HG03025 (cell line): ENCODE results near the gene CRELD2.

Source experiments
- ATAC-seq: cut with Tn5 transposase; IDR thresholded peaks from one replicate; pipeline ENCODE4 v1.9.1; 2021; ENCODE audit warnings: mild to moderate bottlenecking, moderate library complexity; ENCODE audit not compliant: unreplicated experiment, low FRiP score

The CRELD2 gene

GRCh38 chr22:49909476-49910205 lies 8.8 kb upstream of the CRELD2 start:
- no peak for ATAC-seq

DNA sequence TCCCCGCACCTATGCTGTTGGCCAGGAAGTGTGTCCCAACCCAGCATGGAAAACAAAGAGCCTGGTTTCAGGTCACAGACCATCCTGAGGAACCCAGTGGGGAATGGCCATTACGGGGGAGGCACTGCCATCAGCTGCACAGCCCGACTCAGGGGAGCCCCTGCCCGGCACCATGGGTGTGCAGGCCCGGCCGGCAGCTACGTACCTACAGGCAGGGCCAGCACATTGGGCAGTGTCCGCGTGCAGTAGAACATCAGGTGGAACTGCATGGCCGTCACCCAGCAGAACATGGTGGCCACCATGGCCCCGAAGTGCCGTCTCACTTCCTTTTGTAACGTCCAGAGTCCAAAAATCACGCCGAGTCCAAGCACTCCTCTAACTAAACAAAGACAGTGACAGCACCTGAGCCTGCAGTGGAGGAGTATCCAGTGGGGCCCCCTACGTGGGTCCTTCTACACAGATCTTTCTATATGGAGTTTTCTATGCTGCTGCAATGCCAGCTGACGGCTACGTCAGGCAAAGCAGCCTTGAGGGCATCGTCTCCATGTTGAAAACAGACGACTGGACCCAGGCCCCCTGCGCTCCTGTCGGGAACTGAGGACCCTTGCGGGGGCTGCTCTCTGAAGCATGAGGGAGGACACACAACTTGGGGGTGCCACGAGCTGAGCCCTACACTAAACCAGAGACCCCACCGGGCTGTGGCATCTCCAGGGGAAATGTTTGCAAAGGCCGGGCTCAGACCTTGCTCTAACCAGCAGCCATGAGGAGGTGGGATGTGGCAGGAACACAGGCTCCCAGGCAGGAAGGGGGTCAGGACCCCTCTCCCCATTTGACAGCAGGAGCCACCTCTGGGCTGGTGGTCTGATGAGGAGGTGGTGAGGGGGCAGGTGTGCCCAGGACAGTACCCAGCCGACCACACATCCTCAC lies 7.9 kb upstream of the CRELD2 start:
- ATAC-seq = no peak

- no peak for ATAC-seq
Observed at GRCh38 chr22:49911881-49912625, 6.4 kb upstream of the CRELD2 start.

DNA sequence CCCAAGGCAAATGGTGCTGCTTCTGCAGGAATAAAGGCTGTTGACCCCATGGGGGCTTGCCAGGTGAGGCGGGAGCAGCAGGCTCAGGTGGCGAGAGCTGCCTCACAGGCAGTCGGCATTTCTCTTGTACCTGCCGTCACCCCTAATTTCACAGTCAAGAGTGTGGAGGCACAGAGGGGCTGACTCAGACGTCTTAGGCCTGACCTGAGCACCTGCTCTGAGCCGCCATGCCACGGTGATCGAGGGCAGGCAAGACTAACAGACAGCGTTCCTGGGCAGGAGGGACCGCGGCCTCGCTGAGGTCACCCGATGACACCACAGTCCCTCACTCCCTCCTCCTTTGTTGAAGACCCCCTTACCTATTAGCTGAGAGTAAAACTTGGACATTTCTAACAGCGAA lies 5.4 kb upstream of the CRELD2 start:
- ATAC-seq = no peak

- no peak for ATAC-seq
Observed at GRCh38 chr22:49913446-49913845, 5.0 kb upstream of the CRELD2 start.

GRCh38 chr22:49914256-49914655 lies 4.2 kb upstream of the CRELD2 start:
- ATAC-seq = no peak

DNA sequence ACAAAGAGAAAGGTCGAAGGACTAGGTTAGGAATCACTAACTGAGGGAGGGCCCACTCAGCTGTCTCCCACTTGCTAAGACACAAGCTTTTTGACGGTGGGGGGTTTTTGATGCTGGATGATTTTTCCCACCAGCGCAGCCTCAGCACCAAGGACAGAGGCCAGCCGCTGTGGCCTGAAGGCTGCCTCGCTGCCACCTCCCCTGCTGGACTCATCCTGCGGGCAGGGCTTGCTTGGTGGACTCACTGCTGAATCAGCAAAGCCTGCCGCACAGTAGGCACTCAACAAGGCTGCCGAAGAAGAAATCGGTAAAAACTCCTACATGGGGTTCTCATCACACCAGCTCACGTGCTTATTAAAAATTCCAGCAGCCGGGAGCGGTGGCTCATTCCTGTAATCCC lies 2.8 kb upstream of the CRELD2 start:
- ATAC-seq = no peak

- no peak for ATAC-seq
Observed at GRCh38 chr22:49916831-49917230, 1.6 kb upstream of the CRELD2 start.

DNA sequence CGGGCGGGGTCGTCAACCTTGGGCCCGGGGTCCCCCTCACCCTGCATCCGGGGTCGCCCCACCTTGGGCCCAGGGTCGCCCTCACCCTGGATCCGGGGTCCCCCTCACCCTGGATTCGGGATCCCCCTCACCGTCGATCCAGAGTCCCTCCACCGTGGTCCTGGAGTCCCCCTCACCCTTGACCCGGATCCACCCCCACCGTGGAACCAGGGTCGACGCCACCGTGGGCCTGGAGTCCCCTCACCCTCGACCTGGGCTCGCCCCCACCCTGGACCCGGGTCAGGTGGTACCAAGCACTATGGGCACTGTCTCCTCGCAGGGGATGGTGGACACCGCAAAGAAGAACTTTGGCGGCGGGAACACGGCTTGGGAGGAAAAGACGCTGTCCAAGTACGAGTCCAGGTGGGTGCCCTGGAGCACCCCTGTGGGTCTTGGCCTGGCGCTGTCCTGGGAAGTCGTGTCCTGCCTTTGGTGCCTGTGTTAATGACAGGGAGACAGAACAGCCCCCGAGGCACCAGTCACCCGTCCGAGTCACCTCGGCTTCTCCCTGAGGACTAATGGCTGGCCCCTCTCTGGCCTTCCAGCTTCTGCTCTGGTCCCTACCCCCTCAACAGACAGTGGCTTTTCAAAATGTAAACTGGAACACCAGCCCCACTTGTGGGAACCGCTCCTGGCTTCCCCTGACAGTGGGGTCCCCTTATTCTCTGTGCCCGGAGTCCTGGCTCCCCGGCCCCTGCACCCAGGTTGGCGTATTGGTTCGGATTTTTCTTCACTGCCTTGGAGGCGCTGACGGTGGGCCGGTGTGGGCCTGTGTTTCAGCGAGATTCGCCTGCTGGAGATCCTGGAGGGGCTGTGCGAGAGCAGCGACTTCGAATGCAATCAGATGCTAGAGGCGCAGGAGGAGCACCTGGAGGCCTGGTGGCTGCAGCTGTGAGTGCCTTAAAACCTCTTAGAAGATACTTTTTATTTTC lies 762 bp downstream of the CRELD2 start:
- no peak for ATAC-seq

DNA sequence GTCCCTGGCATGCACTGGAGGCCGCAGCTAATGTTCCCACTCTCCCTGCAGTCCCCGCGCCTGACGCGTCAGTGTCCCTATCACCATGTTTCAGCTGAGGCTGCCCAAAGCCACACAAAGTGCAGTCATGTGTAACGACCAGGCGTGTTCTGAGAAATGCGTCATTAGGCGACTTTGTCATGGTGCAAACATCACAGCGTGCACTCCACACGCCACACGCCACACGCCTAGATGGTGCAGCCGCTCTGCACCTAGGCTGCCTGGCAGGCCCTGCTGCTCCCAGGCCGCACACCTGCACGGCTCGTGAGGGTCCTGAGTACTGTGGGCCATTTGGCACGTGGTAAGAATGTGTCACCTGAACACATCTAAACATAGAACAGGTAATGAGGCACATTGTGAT lies 2.4 kb downstream of the CRELD2 start:
- no peak for ATAC-seq

DNA sequence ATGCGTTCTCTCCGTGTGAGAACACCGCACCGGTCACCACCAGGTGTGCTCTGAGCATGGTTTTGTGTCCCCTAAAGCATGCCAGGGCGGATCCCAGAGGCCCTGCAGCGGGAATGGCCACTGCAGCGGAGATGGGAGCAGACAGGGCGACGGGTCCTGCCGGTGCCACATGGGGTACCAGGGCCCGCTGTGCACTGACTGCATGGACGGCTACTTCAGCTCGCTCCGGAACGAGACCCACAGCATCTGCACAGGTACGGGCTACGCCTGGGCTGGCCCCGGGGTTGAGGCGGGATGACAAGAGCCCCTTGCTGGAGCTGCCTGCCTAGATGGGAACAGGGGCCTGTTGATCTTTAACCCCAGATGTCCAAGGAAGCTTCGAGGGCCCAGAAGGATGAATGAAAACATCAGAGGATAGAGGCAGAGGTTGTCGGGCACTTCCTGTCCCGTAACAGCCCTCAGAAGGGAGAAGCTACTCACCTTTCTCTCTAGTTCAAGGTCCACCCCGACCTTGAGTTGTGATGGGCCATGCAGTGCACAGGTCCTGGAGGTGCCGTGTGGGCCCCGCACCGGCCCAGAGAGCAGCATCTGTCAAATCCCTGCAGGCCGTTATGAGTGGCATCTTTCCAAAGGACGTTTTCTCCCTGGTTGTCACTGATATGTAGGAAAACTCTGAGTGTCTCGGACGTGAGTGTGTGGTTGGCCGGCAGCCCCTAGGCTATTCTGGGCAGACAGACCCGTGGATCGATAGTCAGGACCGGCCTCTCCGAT lies 3.3 kb downstream of the CRELD2 start:
- no peak for ATAC-seq

DNA sequence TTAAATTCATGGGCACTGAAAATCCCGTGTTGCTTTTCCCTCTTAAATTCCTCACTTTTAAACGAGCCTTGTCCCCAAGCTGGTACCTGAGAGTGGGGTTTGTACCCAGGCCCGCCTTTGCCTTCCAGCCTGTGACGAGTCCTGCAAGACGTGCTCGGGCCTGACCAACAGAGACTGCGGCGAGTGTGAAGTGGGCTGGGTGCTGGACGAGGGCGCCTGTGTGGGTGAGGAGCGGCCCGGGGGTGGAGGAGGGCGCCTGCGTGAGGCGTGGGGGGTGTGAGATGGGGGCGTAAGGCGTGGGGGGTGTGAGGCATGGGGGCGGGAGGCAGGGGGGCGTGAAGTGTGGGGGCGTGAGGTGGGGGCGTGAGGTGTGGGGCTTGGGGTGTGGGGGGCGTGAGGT lies 4.0 kb downstream of the CRELD2 start:
- no peak for ATAC-seq

GRCh38 chr22:49922926-49923325 lies 4.5 kb downstream of the CRELD2 start:
- ATAC-seq = no peak

DNA sequence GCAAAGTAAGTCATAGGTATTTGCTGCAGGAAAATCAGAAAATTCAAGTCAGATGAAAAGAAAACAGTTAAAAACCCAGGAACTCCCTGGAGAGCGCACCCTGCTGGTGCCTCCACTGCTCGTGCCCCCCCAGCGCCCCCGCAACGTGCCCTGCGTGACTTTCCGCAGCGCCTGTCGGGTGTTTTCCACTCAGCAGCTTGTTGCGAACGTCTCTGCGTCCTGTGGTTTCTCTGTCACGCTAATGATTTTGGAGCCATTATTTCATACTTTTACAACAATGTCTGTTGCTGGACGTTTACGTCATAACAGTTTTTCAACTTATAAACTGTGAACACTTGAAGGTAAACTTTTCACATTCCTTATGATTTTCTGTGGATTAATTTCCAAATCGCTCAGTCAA lies 5.0 kb downstream of the CRELD2 start:
- no peak for ATAC-seq

DNA sequence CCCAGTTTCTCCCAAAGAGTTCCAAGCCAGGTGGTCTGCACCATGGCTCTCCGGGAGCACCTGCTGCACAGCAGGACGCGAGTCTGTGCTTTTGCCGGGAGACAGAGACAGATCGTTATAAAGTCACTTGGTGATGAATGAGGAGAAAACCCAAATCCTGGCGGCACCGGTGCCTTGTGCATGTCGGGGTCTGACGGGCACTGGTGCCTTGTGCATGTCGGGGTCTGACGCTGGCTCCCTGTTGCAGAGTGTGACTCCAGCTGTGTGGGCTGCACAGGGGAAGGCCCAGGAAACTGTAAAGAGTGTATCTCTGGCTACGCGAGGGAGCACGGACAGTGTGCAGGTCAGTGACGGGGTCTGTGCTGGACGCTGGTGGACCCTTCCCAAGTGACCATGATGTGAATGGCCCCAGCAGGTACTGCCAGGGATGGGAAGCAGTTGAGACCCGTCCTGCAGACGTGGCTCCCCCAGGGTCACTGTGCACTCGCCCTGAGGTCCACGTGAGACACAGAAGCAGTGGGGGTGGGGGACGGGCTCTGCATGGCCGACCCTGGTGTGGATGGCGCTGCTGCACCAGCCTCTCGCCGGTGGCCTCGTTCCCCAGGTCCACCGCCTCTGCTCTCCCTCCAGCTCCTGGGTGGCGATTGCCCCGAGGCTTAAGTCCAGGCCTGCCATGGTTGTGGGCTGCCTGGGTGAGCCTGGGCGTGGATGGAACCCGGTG lies 5.8 kb downstream of the CRELD2 start:
- ATAC-seq = no peak

DNA sequence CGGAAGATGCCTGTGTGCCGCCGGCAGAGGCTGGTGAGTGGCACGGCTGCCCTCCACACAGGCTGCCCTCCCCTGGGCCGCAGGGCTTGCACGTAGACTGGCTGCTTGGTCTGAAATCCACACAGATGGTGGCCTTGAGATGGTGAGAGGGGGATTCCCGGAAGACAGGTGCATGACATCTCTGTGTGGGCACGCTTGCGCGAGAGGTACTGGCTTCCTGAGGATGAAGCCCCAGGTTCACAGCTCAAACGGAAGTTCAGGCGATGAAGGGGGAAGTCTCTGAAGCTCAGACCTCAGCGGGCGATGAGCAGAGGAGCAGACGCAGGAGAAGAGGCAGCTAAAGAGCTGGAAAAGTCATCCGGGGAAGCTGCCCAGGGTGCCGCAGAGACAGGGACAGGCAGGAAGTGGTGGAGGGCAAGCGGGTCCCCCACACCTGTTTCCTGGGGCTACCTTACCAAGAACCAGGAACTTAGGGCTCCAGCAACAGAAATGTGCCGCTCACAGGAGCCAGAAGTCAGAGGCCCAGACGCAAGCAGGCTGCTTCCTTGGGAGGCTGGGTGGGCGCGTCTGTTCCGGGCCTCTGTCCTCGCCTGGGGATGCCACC lies 7.2 kb downstream of the CRELD2 start:
- no peak for ATAC-seq

GRCh38 chr22:49926916-49927315 lies 8.5 kb downstream of the CRELD2 start:
- ATAC-seq = no peak

DNA sequence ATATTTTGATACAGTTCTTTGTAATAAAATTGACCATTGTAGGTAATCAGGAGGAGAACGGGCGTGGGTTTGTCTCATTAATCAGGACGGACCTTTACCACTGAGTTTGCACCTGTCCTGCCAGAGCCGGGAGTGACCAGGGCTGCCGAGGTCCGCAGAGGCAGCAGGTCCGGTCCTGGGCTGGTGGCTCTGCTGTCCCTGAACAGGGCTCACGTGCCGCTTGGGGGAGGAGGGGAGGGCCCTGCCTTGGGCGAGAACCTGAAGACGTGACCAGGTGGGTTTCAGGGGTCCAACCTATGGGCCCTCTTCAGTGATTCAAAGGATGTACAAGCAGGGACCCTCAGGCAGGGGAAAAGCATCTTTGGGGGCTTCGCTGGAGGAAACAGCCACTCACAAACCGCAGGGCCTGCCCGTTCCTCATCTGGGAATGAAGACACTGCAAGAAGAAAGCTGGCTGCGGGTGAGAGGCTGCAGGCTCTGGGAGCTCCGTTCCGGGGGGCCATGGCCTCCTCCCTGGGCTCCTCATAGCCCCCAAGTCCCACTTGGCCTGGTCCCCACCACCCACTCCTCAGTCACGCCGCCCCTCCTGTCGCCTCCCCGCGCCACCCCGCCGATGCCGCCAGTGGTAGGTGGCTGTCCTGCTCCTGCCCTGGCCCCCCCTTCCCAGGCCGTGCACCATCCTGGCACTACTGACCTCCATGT lies 9.2 kb downstream of the CRELD2 start:
- no peak for ATAC-seq
